Transverse colon (tissue), 4 donors: ENCODE data around the gene IFNL2. TPM values are rescaled to one million over a fixed set of nuclear protein-coding genes. Genes with fewer than 3 reads are reported as not detected.
A peak's percentile ranks its signal among the peaks of the same experiment; 100 is the strongest.

Source experiments
- DNase-seq: peaks from one replicate; pipeline ENCODE4 v3.0.0-alpha.2; 2019
- H3K27ac ChIP-seq, 4 donors: fragments of 200-600 bp; sonication (generic); 2 replicates each; pipeline ENCODE4 v1.5.1; 2016 to 2018; ENCODE audit warnings: inconsistent platforms in 4 of 4
- H3K27me3 ChIP-seq: fragments of 200-600 bp; sonication (generic); 2 replicates; pipeline ENCODE4 v1.5.1; 2017; ENCODE audit warnings: inconsistent platforms
- H3K36me3 ChIP-seq, 4 donors: fragments of 200-600 bp; sonication (generic); 2 replicates each; pipeline ENCODE4 v1.5.1; 2017 to 2019; ENCODE audit warnings: inconsistent platforms in 4 of 4
- H3K4me1 ChIP-seq, 4 donors: fragments of 200-600 bp; sonication (generic); 2 replicates each; pipeline ENCODE4 v1.5.1; 2017 to 2020; ENCODE audit warnings: inconsistent platforms in 4 of 4
- H3K4me3 ChIP-seq, 4 donors: fragments of 200-600 bp; sonication (generic); 1 replicate in 1 of 4; 2 replicates in 3 of 4; pipeline versions ENCODE4 v1.5.1 to v1.6.1; 2017 to 2019; ENCODE audit warnings: inconsistent platforms in 4 of 4
- H3K9me3 ChIP-seq, 2 donors: fragments of 200-600 bp; sonication (generic); 2 replicates each; pipeline ENCODE4 v1.5.1; 2017 to 2019; ENCODE audit warnings: inconsistent platforms in 2 of 2
- CTCF ChIP-seq, 5 experiments: fragments of 200-600 bp in 3 of 5; fragments of 450-650 bp in 2 of 5; sonication (generic) in 3 of 5; IDR thresholded peaks; 1 replicate in 2 of 5; 2 replicates in 3 of 5; pipeline ENCODE4 v1.5.1; 2016 to 2017; ENCODE audit warnings: antibody characterized with exemption in 5 of 5, inconsistent platforms in 3 of 5, mild to moderate bottlenecking in 2 of 5, moderate library complexity in 1 of 5
- EP300 ChIP-seq: sonication (generic); formaldehyde crosslinking; IDR thresholded peaks from one replicate; pipeline ENCODE4 v1.6.1; 2017; ENCODE audit warnings: antibody characterized with exemption, low read depth
- POLR2A ChIP-seq: fragments of 450-650 bp; IDR thresholded peaks from one replicate; pipeline ENCODE4 v1.6.1; 2016; ENCODE audit warnings: antibody characterized with exemption, mild to moderate bottlenecking, moderate library complexity
- POLR2AphosphoS5 ChIP-seq, 3 donors: sonication (generic); formaldehyde crosslinking; IDR thresholded peaks; one replicate each; pipeline ENCODE4 v1.6.1; 2016; ENCODE audit warnings: antibody characterized with exemption in 3 of 3
- WGBS, 2 donors: methylation state at CpG; one replicate each; pipeline ENCODE4 v1.1.5; 2018; ENCODE audit warnings: low coverage in 1 of 2; 5-methylcytosine and 5-hydroxymethylcytosine counted together
- in situ Hi-C, 4 donors: fragments of 200-750 bp; cut with MboI; loops; one replicate each; pipeline versions ENCODE4 v1.15.0 to v1.15.1; 2017; ENCODE audit warnings: low sequenced_read_pairs in 3 of 4, low pct_ligation_motif_present in 1 of 4, low pct_unique_long_range_greater_than_20kb in 1 of 4
- intact Hi-C: fragments of 100-400 bp; cut with DNase I; formaldehyde crosslinking; loops from one replicate; pipeline ENCODE4 v1.15.1; 2023; ENCODE audit warnings: low total_unique reads
- total RNA-seq, 4 donors: library from RNA; depleted of rRNA; stranded (reverse); fragments of >200 nt; gene quantifications; one replicate each; pipeline ENCODE4 v1.1.0, GENCODE V29; 2016

Gene IFNL2
- total RNA-seq, 4 donors from 2014 or later, result not detected

GRCh38 chr19:39304185-39304513, 36.0 kb downstream of the IFNL2 start:
- H3K9me3 ChIP-seq, result no peaks in the 10 kb centered on the region
- no peak for DNase-seq
- no peak overlapping the region for H3K27ac ChIP-seq
- no peak overlapping the region for H3K4me3 ChIP-seq
- no peaks in the 10 kb centered on the region for H3K36me3 ChIP-seq
- H3K27me3 ChIP-seq, result peaks cover 67% of the 10 kb centered on the region
- no peak for TF ChIP-seq CTCF (IDR thresholded peaks at IDR 0.05)
- no peak for TF ChIP-seq EP300
- TF ChIP-seq POLR2AphosphoS5 (IDR thresholded peaks at IDR 0.05), result no peak
- TF ChIP-seq POLR2A, result no peak
- intact Hi-C loops (no loop called here), in situ Hi-C loops (no loop called here)
- peaks cover 3 to 14% (median 9%) of the 10 kb centered on the region in 4 donors for H3K4me1 ChIP-seq

DNA sequence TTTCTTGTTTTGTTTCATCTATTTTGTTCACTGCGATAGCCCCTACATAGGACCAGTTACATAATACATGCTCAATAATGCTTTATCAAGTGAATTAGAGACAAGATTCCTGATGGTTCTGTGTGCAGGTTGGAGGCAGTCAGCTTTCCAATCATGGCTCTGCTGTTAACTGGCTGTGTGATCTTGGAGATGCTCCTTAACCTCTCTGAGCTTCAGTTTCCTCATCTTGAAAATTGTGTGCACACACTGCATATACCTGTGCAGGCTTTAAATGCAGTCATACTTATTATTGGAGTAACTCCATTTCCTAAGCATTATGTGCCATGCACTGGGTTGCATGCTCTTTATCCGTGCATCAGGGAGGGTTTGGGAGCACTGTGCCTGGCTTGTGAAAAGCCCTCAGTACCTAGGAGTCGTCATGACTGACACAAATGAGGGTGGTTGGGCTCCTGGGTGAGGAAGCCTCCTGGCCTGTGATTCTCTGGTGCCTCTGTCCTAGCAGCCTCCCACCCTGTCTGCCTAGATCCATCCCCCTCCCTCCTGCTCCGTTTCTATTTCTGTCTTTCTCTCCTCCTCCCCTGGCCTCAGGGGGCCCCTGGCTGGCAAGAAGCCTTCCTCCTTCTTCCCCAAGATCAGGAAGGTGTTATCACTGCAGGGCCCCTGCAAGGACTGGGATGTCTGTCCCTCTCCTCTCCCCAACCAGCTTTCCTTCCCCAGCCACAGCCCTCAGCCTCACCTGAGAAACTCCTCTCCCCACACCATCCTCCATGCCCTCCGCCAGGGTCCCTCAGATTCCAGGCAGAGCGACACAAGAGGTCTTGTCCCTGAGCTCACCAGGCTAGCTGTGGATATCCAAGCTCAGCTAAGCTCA, 36.7 kb downstream of the IFNL2 start:
- intact Hi-C loops, result no loop called here
- no peak overlapping the region for H3K27ac ChIP-seq
- no peak for DNase-seq
- H3K4me1 ChIP-seq, result peaks cover 3 to 14% (median 9%) of the 10 kb centered on the region in 4 donors
- 49 to 83% methylated on average over 1 to 6 of the region's 6 CpGs for WGBS, 2 donors
- no peaks in the 10 kb centered on the region for H3K9me3 ChIP-seq
- peaks cover 67% of the 10 kb centered on the region for H3K27me3 ChIP-seq
- in situ Hi-C loops, result no loop called here
- no peak for TF ChIP-seq CTCF (IDR thresholded peaks at IDR 0.05)
- no peak for TF ChIP-seq POLR2A
- TF ChIP-seq EP300, result no peak
- TF ChIP-seq POLR2AphosphoS5 (IDR thresholded peaks at IDR 0.05), result no peak
- H3K4me3 ChIP-seq, result no peak overlapping the region
- H3K36me3 ChIP-seq, result no peaks in the 10 kb centered on the region

- no peak overlapping the region for H3K27ac ChIP-seq
- peaks cover 67% of the 10 kb centered on the region for H3K27me3 ChIP-seq
- no peak for DNase-seq
- H3K4me3 ChIP-seq, result no peak overlapping the region
- TF ChIP-seq POLR2A (no peak), POLR2AphosphoS5 (IDR thresholded peaks at IDR 0.05) (no peak), EP300 (no peak), CTCF (IDR thresholded peaks at IDR 0.05) (no peak)
- H3K9me3 ChIP-seq, result no peaks in the 10 kb centered on the region
- intact Hi-C loops (no loop called here), in situ Hi-C loops (no loop called here)
- H3K36me3 ChIP-seq, result no peaks in the 10 kb centered on the region
- peaks cover 3 to 14% (median 9%) of the 10 kb centered on the region in 4 donors for H3K4me1 ChIP-seq
Measured at GRCh38 chr19:39306075-39306474, 37.9 kb downstream of the IFNL2 start.

- in situ Hi-C loops (no loop called here), intact Hi-C loops (no loop called here)
- H3K36me3 ChIP-seq, result no peaks in the 10 kb centered on the region
- H3K27me3 ChIP-seq, result peaks cover 63% of the 10 kb centered on the region
- TF ChIP-seq POLR2A, result no peak
- no peak for TF ChIP-seq CTCF (IDR thresholded peaks at IDR 0.05)
- no peak for TF ChIP-seq POLR2AphosphoS5 (IDR thresholded peaks at IDR 0.05)
- no peak for TF ChIP-seq EP300
- peaks cover 3 to 14% (median 9%) of the 10 kb centered on the region in 4 donors for H3K4me1 ChIP-seq
- 20 to 46% methylated on average over 3 to 63 of the region's 71 CpGs for WGBS, 2 donors
- DNase-seq, result peak; percentile 48
- H3K9me3 ChIP-seq, result no peaks in the 10 kb centered on the region
- H3K4me3 ChIP-seq, result peak overlapping the region in 2 of 4 donors; percentile 24 to 33
- no peak overlapping the region for H3K27ac ChIP-seq
Measured at GRCh38 chr19:39307046-39307821, 39.0 kb downstream of the IFNL2 start.
